Measurements from ENCODE around the gene THSD7B.

Gene THSD7B

GRCh38 chr2:137511526-137511925 is 746.2 kb downstream of the THSD7B start:
- no peak overlapping the region for H3K27ac ChIP-seq
- no peak for TF ChIP-seq CTCF (conservative IDR thresholded peaks at IDR 0.05)

- TF ChIP-seq CTCF (conservative IDR thresholded peaks at IDR 0.05), result no peak
- H3K27ac ChIP-seq, result no peak overlapping the region
Observed at GRCh38 chr2:137521653-137522619, 756.6 kb downstream of the THSD7B start.

- no peak for TF ChIP-seq CTCF (conservative IDR thresholded peaks at IDR 0.05)
Observed at GRCh38 chr2:137522620-137523011, 757.3 kb downstream of the THSD7B start.

GRCh38 chr2:137523931-137524330 is 758.6 kb downstream of the THSD7B start:
- no peak overlapping the region for H3K27ac ChIP-seq
- TF ChIP-seq CTCF (conservative IDR thresholded peaks at IDR 0.05), result no peak

More at GRCh38 chr2:137522620-137523011, 757.3 kb downstream of the THSD7B start:
- no peak overlapping the region for H3K27ac ChIP-seq

- no peak overlapping the region for H3K27ac ChIP-seq
- TF ChIP-seq CTCF (conservative IDR thresholded peaks at IDR 0.05), result no peak
Observed at GRCh38 chr2:137525132-137525531, 759.8 kb downstream of the THSD7B start.

- TF ChIP-seq CTCF (conservative IDR thresholded peaks at IDR 0.05), result no peak
- H3K27ac ChIP-seq, result no peak overlapping the region
Observed at GRCh38 chr2:137525641-137526190, 760.4 kb downstream of the THSD7B start.

GRCh38 chr2:137535897-137536296 is 770.6 kb downstream of the THSD7B start:
- TF ChIP-seq CTCF (conservative IDR thresholded peaks at IDR 0.05), result no peak
- H3K27ac ChIP-seq, result no peak overlapping the region
